ENCODE results near the gene MICAL3. TPM values are rescaled to one million over a fixed set of nuclear protein-coding genes. Genes with fewer than 3 reads are reported as not detected.

MICAL3 gene
- polyA plus RNA-seq, 5 donors: 40.9 to 64.0 (median 52.8) TPM

- DNase-seq: no peak
Measured at GRCh38 chr22:17797721-17798559, 226.4 kb downstream of the MICAL3 start.

GRCh38 chr22:17796695-17797094, 227.7 kb downstream of the MICAL3 start:
- DNase-seq: no peak

- DNase-seq: no peak
Measured at GRCh38 chr22:17795661-17796548, 228.5 kb downstream of the MICAL3 start.

- no peak for DNase-seq
Measured at GRCh38 chr22:17794726-17795542, 229.4 kb downstream of the MICAL3 start.

- DNase-seq: no peak
Measured at GRCh38 chr22:17792854-17793434, 231.4 kb downstream of the MICAL3 start.

GRCh38 chr22:17792299-17792698, 232.1 kb downstream of the MICAL3 start:
- DNase-seq: no peak

GRCh38 chr22:17791196-17791595, 233.2 kb downstream of the MICAL3 start:
- DNase-seq: no peak

GRCh38 chr22:17789379-17790200, 234.8 kb downstream of the MICAL3 start:
- no peak for DNase-seq

GRCh38 chr22:17788528-17789378, 235.6 kb downstream of the MICAL3 start:
- no peak for DNase-seq

- DNase-seq: no peak
Measured at GRCh38 chr22:17787716-17788330, 236.5 kb downstream of the MICAL3 start.

- no peak for DNase-seq
Measured at GRCh38 chr22:17787241-17787640, 237.1 kb downstream of the MICAL3 start.

GRCh38 chr22:17786435-17787161, 237.8 kb downstream of the MICAL3 start:
- no peak for DNase-seq

- DNase-seq: no peak
Measured at GRCh38 chr22:17785185-17786184, 238.9 kb downstream of the MICAL3 start.

GRCh38 chr22:17784776-17785175, 239.6 kb downstream of the MICAL3 start:
- no peak for DNase-seq

GRCh38 chr22:17783773-17784480, 240.4 kb downstream of the MICAL3 start:
- DNase-seq: no peak

GRCh38 chr22:17783312-17783711, 241.0 kb downstream of the MICAL3 start:
- no peak for DNase-seq

All from right lung (tissue), 5 donors.